NOMO-1 (cell line): Measurements from ENCODE around the gene DDX1.

Source experiments
- DNase-seq, 2 experiments: peaks; one replicate each; lab custom pipeline; 2025; ENCODE audit not compliant: unreplicated experiment in 2 of 2; lab: John Stamatoyannopoulos, UW

The DDX1 gene

DNA sequence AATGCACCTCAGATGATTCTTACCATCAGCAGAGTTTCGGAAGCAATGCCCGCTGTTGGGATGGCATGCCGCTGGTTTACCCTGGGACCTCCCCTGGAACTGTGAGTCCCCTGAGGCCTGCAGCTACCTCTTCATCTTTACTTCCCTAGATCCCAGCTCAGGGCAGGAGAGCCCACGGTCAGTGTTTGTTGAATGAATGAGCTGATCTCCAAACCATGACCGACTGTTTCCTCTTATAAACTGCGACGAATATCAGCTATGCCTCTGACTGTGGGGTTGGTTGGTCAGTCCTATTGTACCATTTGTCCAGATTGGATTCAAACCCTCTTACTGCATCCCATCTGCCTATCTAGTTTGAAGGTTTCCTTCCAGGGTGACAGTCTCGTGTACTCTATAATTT is 64.4 kb downstream of the DDX1 start:
- DNase-seq, result no peak

DNA sequence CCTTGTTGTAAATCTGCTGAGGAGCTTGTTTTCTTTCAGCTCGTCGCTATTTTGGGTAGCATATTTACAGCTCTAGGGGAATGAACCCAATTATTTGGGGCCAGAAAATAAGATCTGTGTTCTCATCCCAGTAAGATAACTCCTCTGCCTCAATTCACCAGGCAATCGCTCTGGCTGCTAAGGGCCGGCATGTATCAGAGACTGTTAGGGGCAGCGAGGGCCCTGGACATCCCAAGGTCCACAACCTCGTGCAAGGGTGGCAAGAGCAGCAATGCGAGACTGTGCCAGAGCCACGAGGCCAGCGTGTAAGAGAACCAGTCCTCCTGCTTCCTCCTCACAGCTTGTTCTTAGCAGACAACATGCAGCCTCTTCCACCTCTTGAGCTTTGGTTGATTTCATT is 66.1 kb downstream of the DDX1 start:
- no peak for DNase-seq

DNA sequence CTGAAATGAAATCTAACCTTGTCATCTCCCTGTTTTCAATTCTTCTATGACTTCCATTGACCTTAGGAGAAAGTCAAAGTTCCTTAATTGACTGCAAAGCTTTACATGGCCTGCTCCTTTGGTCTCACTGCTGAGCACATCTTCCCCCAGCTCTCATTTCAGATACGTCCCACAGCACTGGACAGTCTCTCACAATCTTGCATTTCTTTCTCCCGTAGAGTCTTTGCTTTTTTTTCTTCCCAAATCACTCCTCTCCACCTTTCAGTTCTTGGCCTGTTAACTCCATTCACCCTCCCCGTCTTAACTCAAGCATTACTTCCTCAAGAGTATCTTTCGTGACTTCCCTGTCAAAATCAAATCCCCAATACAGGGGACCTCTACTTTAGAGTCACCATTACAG is 67.2 kb downstream of the DDX1 start:
- no peak for DNase-seq

DNA sequence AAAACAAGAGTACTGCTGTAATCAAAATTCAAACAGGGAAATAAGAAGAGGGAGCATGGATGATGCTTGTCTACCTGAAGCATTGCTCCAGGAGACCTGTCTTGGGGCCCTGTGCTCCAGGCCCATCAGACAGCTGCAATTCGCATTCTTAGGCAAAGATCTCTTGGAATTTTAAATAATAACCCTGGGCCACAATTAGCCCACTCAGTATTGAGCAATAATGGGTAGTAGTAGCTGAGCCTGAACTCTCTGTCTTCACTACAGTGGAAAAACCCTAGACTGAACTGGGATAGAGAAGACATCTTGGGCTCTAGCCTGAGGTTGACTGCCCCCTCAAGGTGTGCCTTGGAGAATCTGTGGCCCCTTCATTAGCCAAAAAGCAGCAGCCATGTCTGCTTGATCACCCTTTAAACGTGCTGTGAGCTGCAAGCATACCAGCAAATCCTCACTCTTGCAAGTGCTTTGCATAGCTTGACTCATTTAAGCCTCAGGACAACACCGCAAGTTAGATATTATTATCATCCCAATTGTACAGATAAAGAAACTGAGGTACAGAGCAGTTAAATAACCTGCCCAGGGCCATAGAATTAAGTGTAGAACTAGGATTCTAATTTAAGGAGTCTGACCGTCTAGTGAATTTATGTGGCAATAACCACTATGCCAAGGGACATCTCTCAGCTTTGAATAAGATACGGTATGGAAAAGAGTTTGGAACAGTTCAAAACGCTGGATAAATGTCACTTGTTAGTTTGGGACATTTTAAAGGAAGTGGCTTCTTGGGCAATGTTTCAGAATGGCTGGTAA is 69.0 kb downstream of the DDX1 start:
- no peak for DNase-seq

DNA sequence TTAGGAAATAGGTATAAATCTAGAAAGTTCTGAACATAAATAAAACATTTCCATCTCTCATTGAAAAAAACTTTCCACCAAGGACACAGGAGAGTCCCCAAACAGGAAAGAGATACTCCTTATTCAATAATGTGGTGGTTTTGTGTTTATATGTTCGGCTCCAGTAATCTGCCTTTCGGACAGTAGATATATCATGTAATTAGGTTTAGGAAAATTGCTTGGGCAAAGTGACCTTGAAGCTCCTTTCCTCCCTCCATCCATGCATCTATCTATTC is 69.6 kb downstream of the DDX1 start:
- DNase-seq, result no peak

DNA sequence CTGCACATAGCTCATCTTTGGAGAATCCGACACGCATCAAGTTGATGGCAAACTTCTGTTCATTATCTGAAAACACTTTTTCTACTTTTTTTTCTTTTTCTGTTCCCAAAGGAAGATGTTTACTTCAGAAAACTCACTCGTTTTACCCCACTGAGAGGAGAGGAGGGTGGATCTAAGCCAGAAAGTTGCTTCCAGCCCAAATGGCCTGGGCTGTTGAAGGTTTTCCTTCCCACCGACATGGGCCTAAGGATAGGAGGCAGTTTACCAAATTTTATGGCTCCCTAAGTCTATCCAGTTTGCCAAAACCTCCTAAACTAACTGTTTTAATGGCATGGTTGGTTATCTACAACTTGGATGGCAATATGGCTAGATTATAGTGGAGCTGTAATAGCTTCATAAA is 70.4 kb downstream of the DDX1 start:
- DNase-seq, result no peak

DNA sequence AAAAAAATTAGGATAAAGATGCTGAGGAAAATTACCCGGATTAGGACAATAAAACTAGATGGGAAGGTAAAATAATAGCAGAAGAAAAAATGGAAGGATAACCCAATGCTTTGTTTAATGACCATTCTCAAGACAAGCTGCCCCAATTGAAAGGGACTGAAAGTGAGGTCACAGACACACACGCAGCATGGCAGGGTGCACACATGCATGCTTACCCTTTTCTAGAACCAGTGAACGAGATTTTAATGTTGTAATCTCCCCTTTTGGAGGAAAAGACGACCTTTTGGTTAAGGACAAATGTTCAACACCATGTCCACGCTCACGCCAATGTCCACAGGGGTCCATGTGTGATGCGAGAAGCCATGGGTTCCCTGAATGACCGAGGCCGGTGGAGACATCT is 70.9 kb downstream of the DDX1 start:
- no peak for DNase-seq

DNA sequence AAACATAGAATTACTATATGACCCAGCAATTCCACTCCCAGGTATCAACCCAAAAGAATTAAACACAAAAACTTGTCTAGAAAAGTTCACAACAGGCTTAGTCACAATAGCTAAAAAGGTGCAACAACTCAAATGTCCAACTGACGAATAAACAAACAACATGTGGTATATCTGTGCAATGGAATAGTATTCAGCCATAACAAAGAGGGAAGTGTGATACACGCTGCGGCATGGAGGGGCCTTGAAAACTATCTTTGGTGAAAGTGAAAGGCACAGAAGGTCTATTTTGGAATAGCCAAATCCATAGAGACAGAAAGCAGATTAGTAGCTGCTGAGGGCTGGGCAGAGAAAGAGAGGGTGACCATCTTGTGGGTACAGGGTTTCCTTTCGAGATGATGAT is 72.1 kb downstream of the DDX1 start:
- no peak for DNase-seq

DNA sequence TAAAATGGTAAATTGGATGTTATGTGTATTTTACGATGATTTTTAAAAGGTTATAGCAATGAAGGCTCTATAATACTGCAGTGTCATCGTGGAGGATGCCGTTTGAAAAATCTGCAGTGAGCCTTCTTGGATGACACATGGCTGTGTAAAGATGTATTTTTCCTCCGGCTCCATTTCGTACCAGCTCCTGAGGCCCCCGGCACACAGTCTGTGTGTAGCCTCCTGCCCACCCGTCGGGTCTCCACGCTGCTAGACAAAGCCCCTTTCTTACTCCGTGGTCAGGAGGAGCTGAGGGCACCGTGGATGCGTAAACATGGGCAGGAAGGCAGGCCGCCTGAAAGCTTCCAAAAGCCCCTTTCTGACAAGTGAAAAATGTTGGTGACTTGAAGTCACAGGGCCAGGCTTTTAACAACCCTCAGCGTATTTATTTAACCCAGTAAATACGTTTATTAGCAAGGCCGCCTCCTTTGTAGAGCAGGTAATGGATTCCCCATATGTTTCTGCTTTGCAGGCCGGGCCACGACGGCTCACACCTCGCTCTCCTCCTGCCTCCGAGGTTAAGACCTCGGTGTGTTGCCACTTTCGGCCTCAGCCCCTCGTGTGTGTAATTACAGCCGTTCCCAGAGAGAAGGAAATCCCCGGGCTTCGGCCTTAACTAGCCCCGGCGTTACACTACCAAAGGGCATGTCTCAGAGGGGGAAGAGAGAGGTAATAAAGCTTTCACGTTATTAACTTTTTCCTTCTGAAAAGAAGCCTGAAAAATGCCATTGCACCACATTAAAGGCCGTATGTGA is 72.8 kb downstream of the DDX1 start:
- no peak for DNase-seq

DNA sequence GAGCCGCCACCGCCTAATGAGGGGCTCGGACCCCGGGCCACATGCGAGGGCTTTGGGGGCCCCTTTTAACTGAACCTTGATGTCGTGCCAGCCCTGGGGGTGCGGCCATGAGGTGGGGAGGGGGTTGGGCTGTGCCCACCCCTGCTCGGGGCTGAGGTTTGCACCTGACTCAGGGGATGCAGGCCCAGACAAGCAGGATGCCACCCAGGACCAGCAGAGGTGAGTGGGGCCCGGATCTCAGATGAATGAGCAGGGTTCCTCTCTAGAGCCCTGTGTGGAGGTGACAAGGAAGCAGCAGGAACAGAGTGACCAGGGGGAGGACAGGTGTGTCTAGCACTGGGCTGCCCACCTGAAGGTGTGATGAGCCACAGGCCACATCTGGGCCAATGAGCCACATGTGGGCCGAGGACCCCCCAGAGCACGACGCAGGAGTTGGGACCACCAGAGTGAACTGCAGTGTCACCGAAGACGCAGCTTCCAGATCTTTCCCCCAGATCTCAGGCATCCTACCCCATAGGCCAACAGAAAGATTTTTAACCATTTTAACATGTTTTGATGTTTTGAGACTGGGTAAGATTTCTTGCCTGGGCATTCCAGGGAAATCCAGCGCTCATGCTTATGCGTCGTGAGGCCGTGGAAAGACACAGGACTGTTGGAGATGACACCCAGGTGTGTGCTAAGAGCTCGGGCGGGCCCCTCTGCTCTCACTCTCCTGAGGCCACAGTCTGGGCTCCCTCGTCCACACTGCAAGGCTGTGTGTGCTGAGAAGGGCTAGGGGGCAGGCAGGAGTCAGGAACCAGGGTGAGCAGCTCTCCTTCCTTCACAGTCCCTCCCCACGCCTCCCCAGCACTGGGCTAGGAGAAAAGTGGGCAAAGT is 73.6 kb downstream of the DDX1 start:
- DNase-seq, result no peak

DNA sequence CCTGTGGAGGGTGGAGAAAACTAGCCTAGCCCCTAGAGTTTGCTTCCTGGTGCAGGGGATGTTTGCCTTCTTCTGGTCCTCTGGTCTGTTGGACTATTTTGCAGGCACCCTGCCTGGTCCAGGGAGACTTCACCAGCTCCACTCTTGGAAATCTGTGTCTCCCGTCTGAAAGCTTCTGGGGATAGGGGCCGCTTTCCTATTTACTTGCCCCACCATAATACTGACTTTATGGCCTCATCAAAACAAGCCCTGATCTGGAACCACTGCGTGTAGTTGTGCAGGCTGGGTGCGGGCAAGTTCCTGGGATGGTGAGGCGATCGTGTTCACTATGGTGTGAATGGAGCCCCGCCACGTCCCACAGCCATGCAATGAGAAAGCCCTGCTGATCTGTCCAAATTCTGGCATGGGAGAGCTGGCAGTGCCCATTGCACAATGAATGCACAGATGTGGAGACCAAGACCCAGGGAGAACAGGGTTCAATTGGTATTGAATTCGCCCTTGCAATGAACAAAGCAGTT is 74.3 kb downstream of the DDX1 start:
- DNase-seq, result no peak

DNA sequence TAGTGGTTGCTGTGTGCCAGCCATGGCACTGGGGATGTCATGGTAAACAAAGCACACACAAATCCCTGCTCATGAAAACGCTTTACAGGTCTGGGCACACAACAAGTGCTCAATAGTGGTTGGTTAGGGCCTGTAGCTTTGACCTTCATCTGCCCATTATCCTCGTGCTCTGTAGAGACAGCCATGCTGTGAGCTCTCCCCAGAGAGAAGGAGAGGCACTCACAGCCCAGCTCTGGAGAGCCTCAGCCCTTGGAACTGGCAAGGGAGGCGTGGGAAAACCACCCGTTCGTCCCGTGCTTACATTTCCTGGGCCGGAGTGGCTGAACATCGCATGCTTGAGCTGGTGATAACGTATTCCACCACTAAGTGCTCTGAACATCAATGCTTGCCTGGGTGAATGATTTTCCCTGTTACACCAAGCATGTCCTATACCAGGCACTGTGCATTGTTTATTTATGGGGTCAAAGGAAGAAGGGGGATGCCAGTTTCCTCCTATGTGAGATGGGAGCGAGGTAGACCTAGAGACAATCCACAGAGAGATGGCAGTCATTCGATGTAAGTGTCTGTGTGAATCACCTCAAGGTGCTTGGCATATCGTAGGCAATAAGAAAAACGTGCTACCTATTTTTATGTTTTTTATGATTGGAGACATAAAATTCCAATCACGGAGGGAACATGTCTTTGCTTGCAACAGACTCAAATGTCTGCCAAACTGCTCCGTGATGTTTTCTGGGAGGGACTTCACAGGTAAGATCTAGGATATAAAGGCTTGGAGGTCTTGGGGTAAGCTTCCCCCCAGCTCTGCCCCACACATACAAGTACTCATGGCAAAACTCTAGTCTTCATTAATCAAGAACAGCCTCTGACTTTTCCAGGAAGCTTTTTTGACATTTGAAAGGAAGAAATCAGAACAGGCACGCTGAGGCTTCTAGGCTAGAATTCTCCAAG is 75.5 kb downstream of the DDX1 start:
- no peak for DNase-seq

DNA sequence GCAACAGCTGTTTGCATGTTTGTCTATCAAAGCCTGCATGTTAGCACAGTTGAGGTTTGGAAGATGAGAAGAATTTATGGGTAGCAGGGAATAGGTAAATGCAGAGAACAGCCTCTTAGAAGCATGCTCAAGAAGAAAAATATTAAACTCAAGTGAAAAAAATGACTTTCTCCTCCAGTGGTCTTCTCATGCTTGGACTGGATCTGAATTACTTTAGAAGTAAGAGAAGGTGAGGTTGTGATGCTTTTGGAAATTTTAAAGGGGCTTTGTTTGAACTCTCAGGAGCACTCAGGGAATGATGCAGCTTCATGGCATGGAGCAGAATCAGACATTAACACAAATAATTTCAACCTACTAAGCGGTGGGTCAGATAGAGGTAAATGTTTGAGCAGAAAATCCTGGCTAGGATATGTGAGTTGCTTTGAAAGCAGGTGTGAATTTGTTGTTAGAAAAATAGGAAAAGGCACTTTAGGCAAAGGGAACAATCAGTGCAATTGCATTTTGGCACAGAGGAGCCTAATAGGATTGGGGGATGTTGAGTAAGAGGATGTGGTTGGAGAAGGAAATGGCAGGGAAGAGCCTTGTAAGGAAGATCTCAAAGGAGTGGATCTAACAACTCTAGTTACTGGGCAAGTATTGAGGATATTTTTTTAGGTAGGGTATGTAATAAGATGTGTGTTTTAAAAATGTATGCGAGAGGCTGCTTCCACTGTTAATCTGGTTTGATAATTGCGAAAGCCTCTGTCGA is 76.3 kb downstream of the DDX1 start:
- no peak for DNase-seq

DNA sequence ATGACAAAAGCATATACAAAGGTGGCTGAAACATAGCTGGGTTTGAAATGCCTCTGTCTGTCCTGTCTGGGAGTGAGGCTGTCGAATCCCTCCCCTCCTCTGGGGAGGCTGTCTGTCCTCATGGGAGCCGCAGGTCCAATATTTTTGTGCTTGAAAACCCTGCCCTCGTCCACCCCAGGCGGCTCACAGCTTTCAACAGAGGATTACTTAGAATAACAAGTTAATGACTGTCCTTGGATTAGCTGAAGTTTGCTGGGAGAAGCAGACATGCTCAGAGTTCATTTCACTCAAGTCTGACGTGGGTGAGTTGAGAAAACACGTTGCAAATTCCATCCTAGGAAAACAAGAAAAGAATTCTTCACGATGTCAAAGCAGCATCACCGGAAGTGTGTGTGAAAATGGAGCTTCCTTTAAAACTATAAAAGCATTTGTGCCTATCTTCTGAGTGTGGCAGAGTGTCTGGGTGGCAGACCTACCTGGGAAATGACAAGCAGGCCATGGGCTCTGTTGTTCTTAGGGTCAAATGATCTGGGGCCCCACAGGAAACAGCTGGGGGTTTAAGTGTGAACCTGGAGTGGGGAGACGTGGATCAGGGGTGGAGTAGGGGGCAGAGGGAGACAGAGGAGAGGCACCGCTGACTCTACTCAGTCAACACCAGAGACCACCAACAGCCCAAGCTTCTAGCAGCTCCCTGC is 77.1 kb downstream of the DDX1 start:
- DNase-seq, result no peak

DNA sequence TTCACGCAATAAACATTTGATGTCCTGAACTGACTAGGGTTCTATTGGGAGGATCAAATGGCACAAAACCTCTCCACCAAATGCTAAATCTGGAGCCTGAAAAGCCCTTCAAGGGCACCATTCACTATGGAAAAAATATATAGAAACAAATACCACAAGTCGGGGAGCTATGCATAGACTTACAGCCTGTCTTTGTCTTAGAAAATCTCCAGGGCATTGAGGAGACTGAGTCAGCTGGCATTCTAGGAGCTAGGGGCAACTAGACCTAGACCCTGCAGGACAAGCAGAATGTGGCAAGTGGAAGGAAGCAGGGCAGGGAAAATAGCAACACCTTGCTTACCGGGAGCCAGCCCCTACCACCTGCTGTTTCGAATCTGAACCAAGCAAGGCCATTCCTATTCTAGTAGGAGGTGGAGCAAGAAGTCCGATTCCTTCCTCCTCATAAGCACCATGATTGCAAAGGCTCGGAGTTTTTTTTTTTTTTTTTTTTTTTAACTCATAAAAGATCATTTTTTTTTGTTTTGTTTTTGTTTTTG is 77.8 kb downstream of the DDX1 start:
- DNase-seq, result no peak

DNA sequence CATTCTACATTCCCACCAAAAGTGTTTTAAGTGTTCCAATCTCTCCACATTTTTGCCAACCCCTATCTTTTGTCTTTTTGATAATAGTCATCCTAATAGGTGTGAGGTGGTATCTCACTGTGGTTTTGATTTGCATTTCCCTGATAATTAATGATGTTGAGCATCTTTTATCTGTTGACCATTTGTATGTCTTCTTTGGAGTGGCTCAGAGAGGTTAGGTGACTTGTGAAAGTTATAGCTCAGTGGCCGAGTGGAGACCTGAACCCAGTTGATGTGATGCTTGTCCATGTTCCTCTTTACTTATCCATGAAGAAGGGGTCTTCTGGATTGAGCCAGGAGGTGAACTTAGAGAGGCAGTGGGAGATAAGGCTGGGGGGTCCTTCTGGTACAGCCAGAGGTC is 78.8 kb downstream of the DDX1 start:
- no peak for DNase-seq

DNA sequence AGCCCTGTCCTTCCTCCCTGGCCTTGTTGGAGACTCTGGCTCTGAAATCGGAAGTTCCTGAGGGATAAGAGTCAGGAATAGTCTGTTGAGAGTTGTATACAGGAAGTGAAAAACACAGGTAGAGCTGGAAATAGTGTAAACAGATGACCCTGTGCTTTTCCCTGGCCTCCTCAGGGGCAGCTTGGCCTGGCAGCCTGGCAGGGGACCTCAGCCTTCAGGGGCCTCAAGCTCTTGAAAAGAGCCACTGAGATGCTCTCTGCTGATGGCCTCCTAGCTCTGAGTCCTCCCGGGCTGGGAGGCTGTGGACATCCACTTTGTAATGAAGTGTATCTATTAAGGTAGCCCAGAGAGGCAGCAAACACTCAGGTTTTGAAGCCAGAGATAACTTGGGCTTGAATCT is 79.3 kb downstream of the DDX1 start:
- DNase-seq, result no peak

DNA sequence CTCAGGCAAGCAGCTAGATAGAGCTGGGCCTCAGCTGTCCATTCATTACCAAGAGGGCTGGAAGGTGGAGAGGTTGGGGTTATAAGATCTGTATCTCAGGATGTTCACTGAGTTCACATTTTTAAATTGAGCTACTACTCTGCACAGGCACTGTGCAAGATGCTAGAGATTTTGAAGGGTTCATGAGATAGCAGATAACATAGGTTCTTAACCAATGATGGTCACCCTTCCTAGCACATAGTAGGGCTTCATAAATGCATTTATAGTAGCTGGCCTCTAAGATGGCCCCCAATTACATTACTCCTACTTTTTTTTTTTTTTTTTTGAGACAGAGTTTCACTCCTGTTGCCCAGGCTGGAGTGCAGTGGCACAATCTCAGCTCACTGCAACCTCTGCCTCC is 79.7 kb downstream of the DDX1 start:
- no peak for DNase-seq
